HEK293 (cell line): ENCODE measurements around the gene GNB3.

Experiments
- ZBTB7A ChIP-seq: fragments of 450-650 bp; formaldehyde crosslinking; IDR thresholded peaks from 2 replicates; pipeline ENCODE4 v1.5.1; 2016; ENCODE audit warnings: low read depth, missing biosample characterization, missing genetic modification characterization
- ZNF571 ChIP-seq: fragments of 450-650 bp; formaldehyde crosslinking; IDR thresholded peaks from 2 replicates; pipeline ENCODE4 v1.5.0; 2017; ENCODE audit warnings: missing biosample characterization, missing genetic modification characterization
- ZNF830 ChIP-seq: fragments of 450-650 bp; IDR thresholded peaks from 2 replicates; pipeline ENCODE4 v1.5.0; 2018; ENCODE audit warnings: missing biosample characterization, missing genetic modification characterization, low read depth, mild to moderate bottlenecking, moderate library complexity
- TF ChIP-seq, protein P1 (sequence below): fragments of 450-650 bp; formaldehyde crosslinking; IDR thresholded peaks from 2 replicates; pipeline ENCODE4 v1.5.1; 2017; ENCODE audit warnings: missing biosample characterization, mild to moderate bottlenecking, missing genetic modification characterization, moderate library complexity
- TF ChIP-seq, protein P2 (sequence below): fragments of 450-650 bp; formaldehyde crosslinking; IDR thresholded peaks from 2 replicates; pipeline ENCODE4 v1.5.1; 2016; ENCODE audit warnings: missing biosample characterization, missing genetic modification characterization
- TF ChIP-seq, protein P3 (sequence below): fragments of 450-650 bp; formaldehyde crosslinking; IDR thresholded peaks from 2 replicates; pipeline ENCODE4 v1.5.1; 2017; ENCODE audit warnings: missing biosample characterization, missing genetic modification characterization

DNA sequence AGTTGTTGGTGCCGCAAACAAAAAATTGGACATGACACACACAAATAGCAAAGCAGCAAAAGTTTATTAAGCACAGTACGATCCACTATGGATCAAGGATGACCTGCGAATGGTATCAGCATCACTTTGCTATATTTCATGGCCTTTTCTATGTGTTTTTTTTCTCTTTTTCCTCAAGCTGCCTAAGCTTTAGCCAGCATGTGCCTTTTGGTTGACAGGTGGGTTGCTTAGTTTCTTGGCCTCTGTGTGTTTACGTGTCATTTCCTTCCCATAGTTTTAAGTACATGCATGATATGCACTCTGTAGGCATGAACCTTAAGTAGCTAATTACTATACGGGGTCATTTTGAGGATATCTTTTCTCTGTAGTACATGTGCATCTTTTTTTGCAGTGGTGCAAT is 41.6 kb upstream of the GNB3 start:
- no peak for TF ChIP-seq ZBTB7A (tag by site-specific recombination)
- TF ChIP-seq ZNF830 = no peak
- TF ChIP-seq, protein P1, sequence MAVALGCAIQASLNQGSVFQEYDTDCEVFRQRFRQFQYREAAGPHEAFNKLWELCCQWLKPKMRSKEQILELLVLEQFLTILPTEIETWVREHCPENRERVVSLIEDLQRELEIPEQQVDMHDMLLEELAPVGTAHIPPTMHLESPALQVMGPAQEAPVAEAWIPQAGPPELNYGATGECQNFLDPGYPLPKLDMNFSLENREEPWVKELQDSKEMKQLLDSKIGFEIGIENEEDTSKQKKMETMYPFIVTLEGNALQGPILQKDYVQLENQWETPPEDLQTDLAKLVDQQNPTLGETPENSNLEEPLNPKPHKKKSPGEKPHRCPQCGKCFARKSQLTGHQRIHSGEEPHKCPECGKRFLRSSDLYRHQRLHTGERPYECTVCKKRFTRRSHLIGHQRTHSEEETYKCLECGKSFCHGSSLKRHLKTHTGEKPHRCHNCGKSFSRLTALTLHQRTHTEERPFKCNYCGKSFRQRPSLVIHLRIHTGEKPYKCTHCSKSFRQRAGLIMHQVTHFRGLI (tag by site-specific recombination) = no peak
- TF ChIP-seq, protein P2, sequence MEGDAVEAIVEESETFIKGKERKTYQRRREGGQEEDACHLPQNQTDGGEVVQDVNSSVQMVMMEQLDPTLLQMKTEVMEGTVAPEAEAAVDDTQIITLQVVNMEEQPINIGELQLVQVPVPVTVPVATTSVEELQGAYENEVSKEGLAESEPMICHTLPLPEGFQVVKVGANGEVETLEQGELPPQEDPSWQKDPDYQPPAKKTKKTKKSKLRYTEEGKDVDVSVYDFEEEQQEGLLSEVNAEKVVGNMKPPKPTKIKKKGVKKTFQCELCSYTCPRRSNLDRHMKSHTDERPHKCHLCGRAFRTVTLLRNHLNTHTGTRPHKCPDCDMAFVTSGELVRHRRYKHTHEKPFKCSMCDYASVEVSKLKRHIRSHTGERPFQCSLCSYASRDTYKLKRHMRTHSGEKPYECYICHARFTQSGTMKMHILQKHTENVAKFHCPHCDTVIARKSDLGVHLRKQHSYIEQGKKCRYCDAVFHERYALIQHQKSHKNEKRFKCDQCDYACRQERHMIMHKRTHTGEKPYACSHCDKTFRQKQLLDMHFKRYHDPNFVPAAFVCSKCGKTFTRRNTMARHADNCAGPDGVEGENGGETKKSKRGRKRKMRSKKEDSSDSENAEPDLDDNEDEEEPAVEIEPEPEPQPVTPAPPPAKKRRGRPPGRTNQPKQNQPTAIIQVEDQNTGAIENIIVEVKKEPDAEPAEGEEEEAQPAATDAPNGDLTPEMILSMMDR (tag by site-specific recombination) = no peak
- no peak for TF ChIP-seq ZNF571 (tag by site-specific recombination)
- TF ChIP-seq, protein P3, sequence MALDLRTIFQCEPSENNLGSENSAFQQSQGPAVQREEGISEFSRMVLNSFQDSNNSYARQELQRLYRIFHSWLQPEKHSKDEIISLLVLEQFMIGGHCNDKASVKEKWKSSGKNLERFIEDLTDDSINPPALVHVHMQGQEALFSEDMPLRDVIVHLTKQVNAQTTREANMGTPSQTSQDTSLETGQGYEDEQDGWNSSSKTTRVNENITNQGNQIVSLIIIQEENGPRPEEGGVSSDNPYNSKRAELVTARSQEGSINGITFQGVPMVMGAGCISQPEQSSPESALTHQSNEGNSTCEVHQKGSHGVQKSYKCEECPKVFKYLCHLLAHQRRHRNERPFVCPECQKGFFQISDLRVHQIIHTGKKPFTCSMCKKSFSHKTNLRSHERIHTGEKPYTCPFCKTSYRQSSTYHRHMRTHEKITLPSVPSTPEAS (tag by site-specific recombination) = no peak
